ENCODE measurements around the gene NFIB. TPM values are rescaled to one million over a fixed set of nuclear protein-coding genes. Genes with fewer than 3 reads are reported as not detected.
A peak's percentile ranks its signal among the peaks of the same experiment; 100 is the strongest.

NFIB gene
- total and polyA plus RNA-seq, 8 donors, result 8.9 to 65.0 (median 45.7) TPM

- H3K27me3 ChIP-seq, result no peaks in the 10 kb centered on the region
- no peak overlapping the region for H3K4me3 ChIP-seq
- ATAC-seq, result peak in 1 of 4 donors; percentile 46
- H3K27ac ChIP-seq, result no peak overlapping the region
- no peaks in the 10 kb centered on the region for H3K36me3 ChIP-seq
- WGBS, 2 donors, result 60 to 62% methylated on average over 4 of the region's 4 CpGs
- DNase-seq, result no peak
- peaks cover 4 to 5% (median 4%) of the 10 kb centered on the region in 3 donors for H3K4me1 ChIP-seq
- H3K9me3 ChIP-seq, result no peaks in the 10 kb centered on the region
- FAIRE-seq, result no peak
- TF ChIP-seq CTCF (IDR thresholded peaks at IDR 0.05), result no peak
- intact Hi-C loops (cut with DNase I), result no loop called here
Measured at GRCh38 chr9:14089051-14089803, 224.7 kb downstream of the NFIB start.

GRCh38 chr9:14087576-14087975 lies 226.4 kb downstream of the NFIB start:
- Histone ChIP-seq H3K36me3 (no peaks in the 10 kb centered on the region), H3K4me3 (no peak overlapping the region), H3K9me3 (no peaks in the 10 kb centered on the region), H3K27me3 (no peaks in the 10 kb centered on the region), H3K27ac (no peak overlapping the region), H3K4me1 (peaks cover 0 to 4% (median 0%) of the 10 kb centered on the region in 3 donors)
- 68 to 75% methylated on average over 7 of the region's 7 CpGs for WGBS, 2 donors
- TF ChIP-seq CTCF (IDR thresholded peaks at IDR 0.05), result no peak
- FAIRE-seq, result no peak
- no peak for DNase-seq
- intact Hi-C loops (cut with DNase I), result no loop called here
- ATAC-seq, result no peak

GRCh38 chr9:14086495-14086894 lies 227.4 kb downstream of the NFIB start:
- no peaks in the 10 kb centered on the region for H3K9me3 ChIP-seq
- 93 to 94% methylated on average over 5 of the region's 5 CpGs for WGBS, 2 donors
- TF ChIP-seq CTCF (IDR thresholded peaks at IDR 0.05), result no peak
- H3K4me3 ChIP-seq, result no peak overlapping the region
- H3K36me3 ChIP-seq, result no peaks in the 10 kb centered on the region
- peaks cover 0 to 1% (median 0%) of the 10 kb centered on the region in 3 donors for H3K4me1 ChIP-seq
- FAIRE-seq, result no peak
- no peak overlapping the region for H3K27ac ChIP-seq
- intact Hi-C loops (cut with DNase I), result no loop called here
- H3K27me3 ChIP-seq, result no peaks in the 10 kb centered on the region
- no peak for DNase-seq
- no peak for ATAC-seq

DNA sequence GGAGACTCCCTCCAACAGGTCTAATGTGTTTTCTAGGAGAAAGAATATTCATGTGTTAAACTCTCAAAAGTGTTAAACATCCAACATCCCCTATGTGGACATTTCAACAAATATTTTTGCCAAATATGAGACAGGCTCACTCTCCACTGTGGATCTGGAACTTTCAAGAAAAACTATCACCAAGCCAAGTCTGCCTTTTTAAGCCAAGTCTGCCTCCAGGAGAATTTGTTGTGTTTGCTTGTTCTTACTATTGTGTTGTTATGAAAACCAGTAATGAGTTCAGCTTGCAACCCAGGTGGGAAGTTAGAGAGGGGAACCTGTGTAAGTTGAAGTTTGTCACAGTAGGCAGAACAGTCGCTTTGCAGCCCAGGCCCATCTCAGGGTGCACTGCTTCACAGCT lies 228.1 kb downstream of the NFIB start:
- DNase-seq (no peak), ATAC-seq (no peak), FAIRE-seq (no peak)
- Histone ChIP-seq H3K4me1 (no peaks in the 10 kb centered on the region), H3K27ac (no peak overlapping the region), H3K36me3 (no peaks in the 10 kb centered on the region), H3K27me3 (no peaks in the 10 kb centered on the region), H3K4me3 (no peak overlapping the region), H3K9me3 (no peaks in the 10 kb centered on the region)
- WGBS, 2 donors, result 100% methylated on average over 1 of the region's 1 CpG
- no peak for TF ChIP-seq CTCF (IDR thresholded peaks at IDR 0.05)
- intact Hi-C loops (cut with DNase I), result no loop called here

DNA sequence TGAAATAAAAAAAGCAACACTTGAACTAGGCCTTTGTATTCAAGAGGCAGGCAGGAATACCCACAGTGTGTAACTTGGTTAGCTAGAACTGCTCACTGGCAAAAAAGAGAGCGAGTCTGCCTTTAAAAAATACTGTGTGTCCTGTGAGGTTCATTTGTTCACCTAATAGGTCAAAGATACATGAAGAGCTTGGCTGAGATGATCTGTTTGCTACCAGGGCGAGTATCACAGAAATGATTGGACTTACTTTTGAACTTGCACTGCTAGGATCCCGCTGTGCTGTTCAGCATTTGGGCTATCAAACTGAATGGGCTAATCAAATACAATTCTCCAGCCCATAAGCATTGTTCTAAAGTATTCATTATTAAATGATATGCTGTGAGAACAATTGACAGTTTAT lies 229.1 kb downstream of the NFIB start:
- H3K36me3 ChIP-seq, result no peaks in the 10 kb centered on the region
- intact Hi-C loops (cut with DNase I), result no loop called here
- TF ChIP-seq CTCF (IDR thresholded peaks at IDR 0.05), result no peak
- no peak overlapping the region for H3K27ac ChIP-seq
- H3K27me3 ChIP-seq, result no peaks in the 10 kb centered on the region
- no peak for DNase-seq
- H3K4me1 ChIP-seq, result no peaks in the 10 kb centered on the region
- no peaks in the 10 kb centered on the region for H3K9me3 ChIP-seq
- H3K4me3 ChIP-seq, result no peak overlapping the region
- ATAC-seq, result no peak
- WGBS, 2 donors, result 94 to 97% methylated on average over 3 of the region's 3 CpGs
- no peak for FAIRE-seq

All from pancreas (tissue), 10 donors.